ENCODE results near the gene GGT5.
A peak's percentile ranks its signal among the peaks of the same experiment; 100 is the strongest.
"Not testable (repeated sequence)": the region's sequence is repeated elsewhere in the genome, so short reads cannot be mapped to it uniquely, and the experiment has no call there.

The GGT5 gene

GRCh38 chr22:24245030-24245431, at the start of gene GGT5:
GGT5 (minus strand) TSS chr22:24245082; CDS start chr22:24244725, 357 bp downstream.
- DNase-seq (ENCODE audit: low read depth): not testable (repeated sequence)
- peak within 1 kb of the TSS; percentile 51 for H3K4me3 ChIP-seq (ENCODE audit: low read depth, low read length)

- not testable (repeated sequence) for DNase-seq (ENCODE audit: low read depth); H3K4me3 ChIP-seq (ENCODE audit: low read depth, low read length)
These were observed 47.4 kb upstream of the GGT5 start for GRCh38 chr22:24292202-24292830.

- H3K4me3 ChIP-seq (ENCODE audit: low read depth, low read length): no peak overlapping the region
- no peak for DNase-seq (ENCODE audit: low read depth)
These were observed 46.8 kb upstream of the GGT5 start for GRCh38 chr22:24291515-24292201.

- H3K4me3 ChIP-seq (ENCODE audit: low read depth, low read length): no peak overlapping the region
- DNase-seq (ENCODE audit: low read depth): no peak
These were observed 45.6 kb upstream of the GGT5 start for GRCh38 chr22:24290459-24290858.

- no peak overlapping the region for H3K4me3 ChIP-seq (ENCODE audit: low read depth, low read length)
These were observed 44.9 kb upstream of the GGT5 start for GRCh38 chr22:24289741-24290163.

GRCh38 chr22:24289114-24289513, 44.2 kb upstream of the GGT5 start:
- peak; percentile 43 for DNase-seq (ENCODE audit: low read depth)
- no peak overlapping the region for H3K4me3 ChIP-seq (ENCODE audit: low read depth, low read length)

More at GRCh38 chr22:24289741-24290163, 44.9 kb upstream of the GGT5 start:
- DNase-seq (ENCODE audit: low read depth): no peak

- not testable (repeated sequence) for H3K4me3 ChIP-seq (ENCODE audit: low read depth, low read length); DNase-seq (ENCODE audit: low read depth)
These were observed 42.9 kb upstream of the GGT5 start for GRCh38 chr22:24287801-24288200.

GRCh38 chr22:24287212-24287611, 42.3 kb upstream of the GGT5 start:
- DNase-seq (ENCODE audit: low read depth); H3K4me3 ChIP-seq (ENCODE audit: low read depth, low read length): not testable (repeated sequence)

- no peak for DNase-seq (ENCODE audit: low read depth)
- H3K4me3 ChIP-seq (ENCODE audit: low read depth, low read length): no peak overlapping the region
These were observed 40.4 kb upstream of the GGT5 start for GRCh38 chr22:24285245-24285644.

GRCh38 chr22:24284747-24285203, 39.9 kb upstream of the GGT5 start:
- no peak overlapping the region for H3K4me3 ChIP-seq (ENCODE audit: low read depth, low read length)
- no peak for DNase-seq (ENCODE audit: low read depth)

- H3K4me3 ChIP-seq (ENCODE audit: low read depth, low read length): no peak overlapping the region
- DNase-seq (ENCODE audit: low read depth): no peak
These were observed 37.5 kb upstream of the GGT5 start for GRCh38 chr22:24282401-24282800.

GRCh38 chr22:24280363-24280762, 35.5 kb upstream of the GGT5 start:
- H3K4me3 ChIP-seq (ENCODE audit: low read depth, low read length); DNase-seq (ENCODE audit: low read depth): not testable (repeated sequence)

GRCh38 chr22:24274696-24275405, 30.0 kb upstream of the GGT5 start:
- not testable (repeated sequence) for DNase-seq (ENCODE audit: low read depth); H3K4me3 ChIP-seq (ENCODE audit: low read depth, low read length)

GRCh38 chr22:24273906-24274305, 29.0 kb upstream of the GGT5 start:
- H3K4me3 ChIP-seq (ENCODE audit: low read depth, low read length); DNase-seq (ENCODE audit: low read depth): not testable (repeated sequence)

GRCh38 chr22:24273031-24273430, 28.1 kb upstream of the GGT5 start:
- DNase-seq (ENCODE audit: low read depth); H3K4me3 ChIP-seq (ENCODE audit: low read depth, low read length): not testable (repeated sequence)

- DNase-seq (ENCODE audit: low read depth): no peak
- H3K4me3 ChIP-seq (ENCODE audit: low read depth, low read length): peak overlapping the region; percentile 97
These were observed 26.5 kb upstream of the GGT5 start for GRCh38 chr22:24271386-24271854.

- DNase-seq (ENCODE audit: low read depth): peak; percentile 71
- H3K4me3 ChIP-seq (ENCODE audit: low read depth, low read length): peak within 1 kb of the TSS; percentile 97
These were observed 25.9 kb upstream of the GGT5 start, which contains the start of gene SPECC1L for GRCh38 chr22:24270556-24271385. SPECC1L (plus strand) TSS chr22:24270831; CDS start chr22:24302232, 31,401 bp downstream.

GRCh38 chr22:24266495-24266894, 21.6 kb upstream of the GGT5 start:
- not testable (repeated sequence) for H3K4me3 ChIP-seq (ENCODE audit: low read depth, low read length); DNase-seq (ENCODE audit: low read depth)

GRCh38 chr22:24265734-24266133, 20.9 kb upstream of the GGT5 start:
- H3K4me3 ChIP-seq (ENCODE audit: low read depth, low read length): no peak overlapping the region
- no peak for DNase-seq (ENCODE audit: low read depth)

Data from skeletal muscle cell (primary cell).